GM12872 (cell line): Measurements from ENCODE around the gene TBC1D12.

ENCODE experiments used
- TF ChIP-seq, protein P1 (sequence below): IDR thresholded peaks from 3 replicates; pipeline ENCODE4 v1.5.1; 2011; ENCODE audit warnings: low read depth, mild to moderate bottlenecking, low read length, moderate library complexity; ENCODE audit not compliant: insufficient read depth

Gene TBC1D12

DNA sequence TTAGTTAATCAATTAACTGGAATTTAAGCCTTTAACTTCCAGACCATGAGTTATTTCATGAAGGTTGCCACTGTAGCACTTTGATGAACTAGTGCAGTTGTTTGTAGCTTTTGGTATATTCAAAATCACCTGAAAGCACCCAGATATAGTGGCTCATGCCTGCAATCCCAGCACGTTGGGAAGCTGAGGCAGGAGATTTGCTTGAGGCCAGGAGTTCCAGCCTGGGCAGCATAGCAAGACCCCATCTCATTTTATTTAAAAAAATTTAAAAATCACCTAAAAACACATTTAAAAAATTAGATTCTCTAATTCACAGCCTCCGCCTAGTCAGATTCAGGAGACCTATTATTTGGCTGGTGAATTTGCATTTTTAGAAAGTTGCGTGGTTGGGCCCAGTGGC lies 9.0 kb downstream of the TBC1D12 start:
- TF ChIP-seq, protein P1, sequence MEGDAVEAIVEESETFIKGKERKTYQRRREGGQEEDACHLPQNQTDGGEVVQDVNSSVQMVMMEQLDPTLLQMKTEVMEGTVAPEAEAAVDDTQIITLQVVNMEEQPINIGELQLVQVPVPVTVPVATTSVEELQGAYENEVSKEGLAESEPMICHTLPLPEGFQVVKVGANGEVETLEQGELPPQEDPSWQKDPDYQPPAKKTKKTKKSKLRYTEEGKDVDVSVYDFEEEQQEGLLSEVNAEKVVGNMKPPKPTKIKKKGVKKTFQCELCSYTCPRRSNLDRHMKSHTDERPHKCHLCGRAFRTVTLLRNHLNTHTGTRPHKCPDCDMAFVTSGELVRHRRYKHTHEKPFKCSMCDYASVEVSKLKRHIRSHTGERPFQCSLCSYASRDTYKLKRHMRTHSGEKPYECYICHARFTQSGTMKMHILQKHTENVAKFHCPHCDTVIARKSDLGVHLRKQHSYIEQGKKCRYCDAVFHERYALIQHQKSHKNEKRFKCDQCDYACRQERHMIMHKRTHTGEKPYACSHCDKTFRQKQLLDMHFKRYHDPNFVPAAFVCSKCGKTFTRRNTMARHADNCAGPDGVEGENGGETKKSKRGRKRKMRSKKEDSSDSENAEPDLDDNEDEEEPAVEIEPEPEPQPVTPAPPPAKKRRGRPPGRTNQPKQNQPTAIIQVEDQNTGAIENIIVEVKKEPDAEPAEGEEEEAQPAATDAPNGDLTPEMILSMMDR: no peak

DNA sequence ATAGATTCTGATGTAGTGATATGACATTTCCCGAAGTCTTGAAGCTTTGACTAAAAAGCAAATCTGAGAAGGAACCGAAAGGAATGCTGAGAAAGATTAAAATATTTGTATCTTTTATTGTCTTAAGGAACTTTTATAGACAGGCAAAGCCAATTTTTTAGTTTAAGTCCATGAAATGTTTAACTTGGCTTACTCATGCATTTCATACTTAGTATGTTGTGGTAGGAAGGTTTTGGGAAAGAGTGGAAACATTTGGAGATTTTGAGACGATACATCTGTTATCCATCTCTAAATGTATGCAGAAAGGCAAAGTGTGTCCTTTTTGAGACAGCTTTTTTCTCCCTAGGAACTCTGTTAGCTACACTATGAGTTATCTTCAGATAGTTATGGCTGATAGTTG lies 10.1 kb downstream of the TBC1D12 start:
- TF ChIP-seq, protein P1: no peak

DNA sequence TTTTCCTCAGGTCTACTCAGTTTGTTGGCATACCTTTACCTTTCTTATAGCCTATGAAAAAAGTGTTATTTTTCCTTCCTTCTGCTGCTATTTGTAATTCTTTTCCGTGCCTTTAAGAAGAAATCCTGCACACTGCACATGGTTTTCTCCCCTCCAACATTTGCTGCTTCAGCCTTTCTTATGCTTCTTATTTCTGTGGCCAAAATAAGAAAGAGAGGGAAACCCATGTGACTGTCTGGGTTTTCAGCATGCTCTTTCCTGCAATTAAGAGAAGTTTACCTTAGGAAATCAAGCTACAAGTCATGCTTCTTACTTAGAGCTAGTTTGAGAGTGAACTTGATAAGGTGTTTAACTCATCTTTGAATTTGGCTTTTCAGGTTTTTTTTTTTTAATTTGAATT lies 11.0 kb downstream of the TBC1D12 start:
- TF ChIP-seq, protein P1: no peak

DNA sequence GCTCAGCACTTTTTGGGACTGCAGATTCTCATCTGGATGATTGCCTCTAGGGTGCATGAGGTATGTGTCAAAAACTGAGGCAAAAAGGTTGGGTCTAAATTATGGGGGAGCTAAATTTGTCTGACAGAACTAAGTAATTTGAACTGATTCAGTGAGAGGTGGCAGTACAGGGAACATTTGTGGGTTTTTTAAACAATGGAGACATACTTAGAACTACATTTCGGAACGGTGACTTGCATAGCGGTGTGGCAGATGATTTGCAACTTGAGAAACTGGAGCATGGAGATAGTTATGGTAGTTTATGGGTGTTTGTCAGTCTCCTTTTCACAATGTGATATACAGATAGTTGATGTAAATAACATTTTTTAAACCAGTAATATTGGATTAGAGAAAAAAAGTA lies 14.6 kb downstream of the TBC1D12 start:
- TF ChIP-seq, protein P1: no peak

DNA sequence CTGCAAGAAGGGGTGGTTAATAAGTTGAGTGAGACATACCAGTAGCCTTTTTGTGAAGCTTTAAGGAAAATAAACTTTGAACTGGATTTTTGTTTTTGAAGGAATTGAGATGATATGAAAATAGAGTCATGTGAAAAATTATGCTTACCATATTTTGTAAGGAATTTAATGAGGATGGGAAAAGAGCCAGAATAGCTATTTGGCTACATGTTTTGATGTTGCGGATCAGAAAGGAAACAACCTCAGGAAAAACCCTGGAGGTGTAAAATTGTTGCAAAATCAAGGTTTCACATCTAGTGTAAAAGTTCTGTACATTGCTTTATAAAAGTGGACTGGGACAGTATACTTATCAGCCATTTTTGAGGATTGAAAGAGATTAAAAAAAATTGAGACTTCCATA lies 15.0 kb downstream of the TBC1D12 start:
- TF ChIP-seq, protein P1: no peak

DNA sequence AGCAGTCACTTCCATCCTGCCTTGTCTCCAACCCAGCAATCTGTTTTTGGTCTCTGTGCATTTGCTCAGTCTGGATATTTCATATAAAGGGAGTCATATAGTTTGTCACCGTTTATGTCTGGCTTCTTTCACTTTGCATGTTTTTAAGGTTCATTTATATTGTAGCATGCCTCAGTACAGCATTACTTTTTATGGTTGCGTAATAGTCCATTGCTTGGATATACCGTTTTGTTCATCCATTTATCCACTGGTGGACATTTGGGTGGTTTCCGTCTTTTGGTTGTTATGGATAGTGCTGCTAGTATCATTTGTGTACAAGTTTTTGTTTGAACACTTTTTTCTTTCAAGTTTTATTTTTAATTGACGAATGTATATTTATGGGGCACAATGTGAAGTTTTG lies 18.2 kb downstream of the TBC1D12 start:
- TF ChIP-seq, protein P1: no peak

DNA sequence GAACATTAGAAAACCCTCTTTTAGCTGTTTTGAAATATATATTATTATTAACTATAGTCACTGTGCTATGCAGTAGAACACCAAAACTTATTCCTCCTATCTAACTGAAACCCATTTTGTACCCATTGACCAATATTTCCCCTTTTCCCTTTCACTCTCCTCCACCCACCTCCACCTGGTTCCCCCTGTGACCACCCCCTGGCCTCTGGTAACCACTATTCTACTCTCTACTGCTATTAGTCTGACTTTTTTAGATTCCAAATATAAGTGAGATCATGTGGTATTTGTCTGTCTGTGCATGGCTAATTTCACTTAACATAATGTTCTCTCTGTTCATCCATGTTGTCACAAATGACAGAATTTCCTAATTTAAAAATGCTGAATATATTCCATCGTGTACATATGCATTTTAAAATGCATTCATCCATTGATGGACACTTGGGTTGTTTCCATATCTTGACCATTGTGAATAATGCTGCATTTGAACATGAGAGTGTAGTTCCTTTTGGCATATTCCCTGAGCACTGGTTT lies 18.7 kb downstream of the TBC1D12 start:
- TF ChIP-seq, protein P1: no peak

DNA sequence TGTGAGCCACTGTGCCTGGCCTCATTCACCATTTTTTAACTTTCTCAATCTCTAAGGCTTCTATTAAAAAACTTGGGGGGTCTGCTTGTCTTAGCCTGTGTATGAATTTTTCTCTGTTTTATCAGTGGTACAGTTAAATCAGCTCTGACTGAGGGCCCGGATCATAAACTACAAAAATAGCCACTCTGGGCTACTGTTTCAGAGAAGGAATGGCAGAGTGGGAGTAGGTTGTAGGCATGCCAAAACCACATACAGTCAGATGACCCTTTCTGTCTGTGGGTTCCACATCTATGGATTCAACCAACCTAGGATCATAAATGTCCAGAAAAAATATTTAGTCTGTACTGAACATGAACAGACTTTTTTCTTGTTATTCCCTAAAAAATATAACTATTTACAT lies 21.3 kb downstream of the TBC1D12 start:
- TF ChIP-seq, protein P1: no peak
